ENCODE results near the gene MSRB1. TPM values are rescaled to one million over a fixed set of nuclear protein-coding genes. Genes with fewer than 3 reads are reported as not detected.

Gene MSRB1
- total and polyA plus RNA-seq, 2 of the 13 experiments (the other 11 are each of a cell fraction or from before 2014, with no cell fraction given) = 32.1 to 75.4 TPM

GRCh38 chr16:1984347-1985225 lies 41.6 kb upstream of the MSRB1 start (continued):
- TF ChIP-seq SIX1 (CRISPR knock-in tag; IDR thresholded peaks at IDR 0.05; ENCODE audit: borderline replicate concordance) (no peak), IRF1 (CRISPR knock-in tag; IDR thresholded peaks at IDR 0.05; ENCODE audit: low read depth) (no peak), ZNF513 (CRISPR knock-in tag; conservative IDR thresholded peaks at IDR 0.05) (no peak), HNF4A (CRISPR knock-in tag; IDR thresholded peaks at IDR 0.05) (peak; percentile 91), AGO2 (optimal IDR thresholded peaks at IDR 0.05; ENCODE audit: low read depth, low read length) (peak; percentile 55), CREM (IDR thresholded peaks at IDR 0.05) (no peak), CREM (CRISPR knock-in tag; IDR thresholded peaks at IDR 0.05) (no peak), ZNF567 (CRISPR knock-in tag; IDR thresholded peaks at IDR 0.05; ENCODE audit: borderline replicate concordance) (no peak), MAZ (IDR thresholded peaks at IDR 0.05; ENCODE audit: borderline replicate concordance, low read depth, low read length) (no peak), MAZ (CRISPR knock-in tag; IDR thresholded peaks at IDR 0.05; ENCODE audit: low read depth) (0 out of 2 replicates have a peak, but pooled peaks have one; percentile 11), MIXL1 (CRISPR knock-in tag; IDR thresholded peaks at IDR 0.05) (0 out of 2 replicates have a peak, but pooled peaks have one; percentile 12), JUND (CRISPR knock-in tag; IDR thresholded peaks at IDR 0.05) (no peak), KLF13 (CRISPR knock-in tag; IDR thresholded peaks at IDR 0.05) (no peak), NFIB (CRISPR knock-in tag; IDR thresholded peaks at IDR 0.05; ENCODE audit: borderline replicate concordance) (no peak), SIN3A (IDR thresholded peaks at IDR 0.05; ENCODE audit: borderline replicate concordance, low read depth, low read length) (no peak), ZNF205 (CRISPR knock-in tag; IDR thresholded peaks at IDR 0.05) (no peak), ZNF549 (CRISPR knock-in tag; IDR thresholded peaks at IDR 0.05) (no peak), FOXJ3 (CRISPR knock-in tag; IDR thresholded peaks at IDR 0.05; ENCODE audit: borderline replicate concordance) (no peak), PATZ1 (CRISPR knock-in tag; IDR thresholded peaks at IDR 0.05) (0 out of 2 replicates have a peak, but pooled peaks have one; percentile 21), REPIN1 (CRISPR knock-in tag; IDR thresholded peaks at IDR 0.05; ENCODE audit: borderline replicate concordance, low read depth) (no peak), NRL (CRISPR knock-in tag; IDR thresholded peaks at IDR 0.05; ENCODE audit: borderline replicate concordance) (no peak; the same call in 1 of the 2 replicates), ZXDC (CRISPR knock-in tag; IDR thresholded peaks at IDR 0.05) (no peak)

Measured in HepG2 (cell line).